Measurements from ENCODE around the gene BTBD8. TPM values are rescaled to one million over a fixed set of nuclear protein-coding genes. Genes with fewer than 3 reads are reported as not detected.

Gene BTBD8
- polyA plus RNA-seq, 6 donors from 2014 or later: 0.25 to 0.79 (median 0.50) TPM; not detected in 1

- Mint-ChIP-seq H3K4me1 (no peaks in the 10 kb centered on the region), H3K9me3 (peaks cover 0 to 11% (median 0%) of the 10 kb centered on the region in 7 donors), H3K27me3 (peaks cover 0 to 6% (median 0%) of the 10 kb centered on the region in 3 donors), H3K36me3 (peaks cover 0 to 3% of the 10 kb centered on the region in 2 donors), H3K4me3 (no peak overlapping the region), H3K27ac (no peak overlapping the region)
- DNase-seq: no peak
- no peak for ATAC-seq (ENCODE audit: low read depth in 2 of 2)
Observed at GRCh38 chr1:92219028-92219427, 138.9 kb downstream of the BTBD8 start.

- ATAC-seq (ENCODE audit: low read depth in 2 of 2) (no peak), DNase-seq (no peak)
- H3K9me3 Mint-ChIP-seq: peaks cover 0 to 5% (median 0%) of the 10 kb centered on the region in 7 donors
- H3K36me3 Mint-ChIP-seq: no peaks in the 10 kb centered on the region
- H3K4me1 Mint-ChIP-seq: no peaks in the 10 kb centered on the region
- H3K4me3 Mint-ChIP-seq: no peak overlapping the region
- peaks cover 0 to 6% (median 4%) of the 10 kb centered on the region in 3 donors for H3K27me3 Mint-ChIP-seq
- H3K27ac Mint-ChIP-seq: no peak overlapping the region
Observed at GRCh38 chr1:92228401-92228800, 148.3 kb downstream of the BTBD8 start.

GRCh38 chr1:92230736-92231135 lies 150.6 kb downstream of the BTBD8 start:
- H3K27me3 Mint-ChIP-seq: peaks cover 0 to 8% (median 4%) of the 10 kb centered on the region in 3 donors

More at GRCh38 chr1:92230736-92231135, 150.6 kb downstream of the BTBD8 start:
- Mint-ChIP-seq H3K27ac (no peak overlapping the region), H3K4me1 (no peaks in the 10 kb centered on the region), H3K36me3 (no peaks in the 10 kb centered on the region), H3K4me3 (no peak overlapping the region), H3K9me3 (peaks cover 0 to 5% (median 0%) of the 10 kb centered on the region in 7 donors)
- no peak for DNase-seq
- ATAC-seq (ENCODE audit: low read depth in 2 of 2): no peak

Other genes with a start within 250 kb of the BTBD8 start
- gene TGFBR3, start 194.2 kb upstream of the BTBD8 start, polyA plus RNA-seq (ENCODE audit: low read depth in 6 of 6): under 1 TPM; 0.04 to 0.43 (median 0.31) TPM
- gene BRDT, start 130.9 kb upstream of the BTBD8 start, polyA plus RNA-seq (ENCODE audit: low read depth in 6 of 6): not detected
- gene EPHX4, start 50.4 kb upstream of the BTBD8 start, polyA plus RNA-seq (ENCODE audit: low read depth in 6 of 6): not detected
- gene SETSIP, start 4.9 kb upstream of the BTBD8 start, polyA plus RNA-seq (ENCODE audit: low read depth in 6 of 6): not detected
- gene C1orf146, start 137.6 kb downstream of the BTBD8 start, polyA plus RNA-seq (ENCODE audit: low read depth in 6 of 6): not detected
- 1 to 10 TPM; 5.8 to 9.1 (median 7.2) TPM for gene GLMN, start 218.6 kb downstream of the BTBD8 start, polyA plus RNA-seq (ENCODE audit: low read depth in 6 of 6)
- gene RPAP2, start 218.7 kb downstream of the BTBD8 start, polyA plus RNA-seq (ENCODE audit: low read depth in 6 of 6): 10 to 100 TPM in 5 of 6 donors, 1 to 10 TPM in 1; 9.7 to 26.7 (median 16.6) TPM

Measured in naive B cell (primary cell).